ENCODE measurements around the gene SRF. TPM values are rescaled to one million over a fixed set of nuclear protein-coding genes. Genes with fewer than 3 reads are reported as not detected.

The SRF gene
- total and polyA plus RNA-seq, 2 of the 4 experiments (the other 2 are of a cell fraction), result 20.6 to 56.3 TPM

DNA sequence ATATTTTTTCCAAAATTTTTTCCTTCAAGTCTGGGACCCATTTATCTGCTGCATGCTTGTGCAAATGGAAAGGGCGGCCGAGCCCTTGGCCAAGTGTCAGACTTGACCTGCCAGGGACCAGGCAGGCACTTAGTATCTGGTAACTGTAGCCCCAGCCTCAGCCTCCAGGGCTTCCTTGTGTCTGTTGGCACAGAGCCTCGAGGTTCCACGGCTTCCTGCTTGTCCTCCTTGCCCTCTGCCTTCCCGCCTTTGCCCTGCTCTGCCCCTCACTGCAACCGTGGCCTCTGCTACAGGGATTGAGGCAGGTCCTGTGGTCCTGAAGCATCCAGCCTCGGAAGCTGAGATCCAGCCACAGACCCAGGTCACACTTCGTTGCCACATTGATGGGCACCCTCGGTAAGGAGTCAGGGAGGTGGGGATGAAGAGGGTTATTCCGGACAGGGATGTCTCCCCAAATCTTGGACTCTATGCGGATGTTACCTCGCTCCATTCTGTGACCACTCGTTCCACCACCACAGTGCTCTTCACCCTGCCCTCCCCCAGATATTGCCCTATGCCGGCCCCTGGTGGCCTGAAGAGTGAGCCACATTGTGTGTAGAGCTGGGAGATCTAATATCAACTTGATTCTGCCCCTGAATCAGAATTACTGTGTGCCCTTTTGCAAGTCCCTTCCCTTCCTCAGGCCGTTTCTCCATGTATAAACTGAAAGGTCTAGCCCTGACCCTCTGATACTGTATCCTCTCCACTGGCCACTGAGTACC, 41.5 kb upstream of the SRF start:
- Histone ChIP-seq H3K4me3 (ENCODE audit: insufficient read depth, low read depth, low read length) (no peak overlapping the region), H4K91ac (ENCODE audit: insufficient read depth, low read depth, low read length) (no peak overlapping the region), H3K9ac (ENCODE audit: low read depth, low read length) (no peak overlapping the region), H3K27me3 (ENCODE audit: control insufficient read depth, insufficient read depth, low read length) (no peaks in the 10 kb centered on the region), H2AK5ac (ENCODE audit: low read depth, low read length) (peak overlapping the region; percentile 36; the same call in 1 of the 2 replicates), H2BK5ac (ENCODE audit: low read depth, low read length, poor library complexity, severe bottlenecking) (no peak overlapping the region), H3K4ac (ENCODE audit: low read depth, low read length) (peak overlapping the region; percentile 42), H2AFZ (replicated peaks; ENCODE audit: low read length, poor library complexity) (peak overlapping the region; percentile 35), H4K20me1 (ENCODE audit: insufficient read depth, low read length) (peaks cover 49% of the 10 kb centered on the region), H3K18ac (ENCODE audit: low read depth, low read length) (no peak overlapping the region), H3K9me3 (ENCODE audit: control insufficient read depth, insufficient read depth, low read length) (no peaks in the 10 kb centered on the region), H3K27ac (ENCODE audit: insufficient read depth, low read length) (no peak overlapping the region), H2BK120ac (ENCODE audit: low read depth, low read length) (no peak overlapping the region), H3K36me3 (ENCODE audit: control insufficient read depth, insufficient read depth, low read length) (peaks cover 27% of the 10 kb centered on the region), H2BK20ac (ENCODE audit: low read depth, low read length) (no peak overlapping the region), H3K79me1 (ENCODE audit: low read depth in 1 of 2, low read length in 2 of 2) (peaks cover 24 to 57% of the 10 kb centered on the region in 2 experiments), H3K56ac (ENCODE audit: extremely low read depth, insufficient read depth, low read length) (no peak overlapping the region), H2BK15ac (ENCODE audit: low read depth, low read length) (no peak overlapping the region), H3K4me1 (ENCODE audit: control insufficient read depth, insufficient read depth, low read length) (peaks cover 26% of the 10 kb centered on the region), H3K14ac (replicated peaks; ENCODE audit: low read depth, low read length) (no peak overlapping the region), H4K5ac (ENCODE audit: low read depth, low read length) (no peak overlapping the region), H3K23ac (ENCODE audit: low read depth, low read length) (no peak overlapping the region), H3K4me2 (ENCODE audit: low read depth, low read length) (no peak overlapping the region), H2AK9ac (replicated peaks; ENCODE audit: low read depth, low read length, poor library complexity) (no peak overlapping the region), H3K9me1 (ENCODE audit: insufficient read depth, low read length) (peaks cover 10% of the 10 kb centered on the region), H4K8ac (ENCODE audit: low read depth in 2 of 2, low read length in 2 of 2) (no peak overlapping the region)
- dilution Hi-C loops (cut with HindIII; ENCODE audit: low sequenced_read_pairs, unreplicated experiment), result no loop called here
- WGBS, 2 experiments (ENCODE audit: extremely low coverage in 2 of 2, insufficient read length in 1 of 2), result 16% methylated on average over 5 of the region's 15 CpGs; no CpG with 5 or more reads in 1 of the 2 experiments
- ChIA-PET CTCF (interaction anchor here (0.8 to 1.2 kb wide), 2 partner anchors 58 to 60 kb away, joined by 3 to 4 read pairs; no protein-coding TSS in a partner anchor), POLR2A (ENCODE audit: unreplicated experiment) (no interaction called here)
- ATAC-seq (ENCODE audit: low read depth) (peak; percentile 82), DNase-seq (peak; percentile 35)
- TF ChIP-seq CHD1 (IDR thresholded peaks at IDR 0.05; ENCODE audit: low read depth, low read length) (no peak), SMC3 (IDR thresholded peaks at IDR 0.05; ENCODE audit: low read depth, low read length) (peak; percentile 96), RAD21 (IDR thresholded peaks at IDR 0.05; ENCODE audit: low read length) (peak; percentile 91)
- TF ChIP-seq, protein P1, sequence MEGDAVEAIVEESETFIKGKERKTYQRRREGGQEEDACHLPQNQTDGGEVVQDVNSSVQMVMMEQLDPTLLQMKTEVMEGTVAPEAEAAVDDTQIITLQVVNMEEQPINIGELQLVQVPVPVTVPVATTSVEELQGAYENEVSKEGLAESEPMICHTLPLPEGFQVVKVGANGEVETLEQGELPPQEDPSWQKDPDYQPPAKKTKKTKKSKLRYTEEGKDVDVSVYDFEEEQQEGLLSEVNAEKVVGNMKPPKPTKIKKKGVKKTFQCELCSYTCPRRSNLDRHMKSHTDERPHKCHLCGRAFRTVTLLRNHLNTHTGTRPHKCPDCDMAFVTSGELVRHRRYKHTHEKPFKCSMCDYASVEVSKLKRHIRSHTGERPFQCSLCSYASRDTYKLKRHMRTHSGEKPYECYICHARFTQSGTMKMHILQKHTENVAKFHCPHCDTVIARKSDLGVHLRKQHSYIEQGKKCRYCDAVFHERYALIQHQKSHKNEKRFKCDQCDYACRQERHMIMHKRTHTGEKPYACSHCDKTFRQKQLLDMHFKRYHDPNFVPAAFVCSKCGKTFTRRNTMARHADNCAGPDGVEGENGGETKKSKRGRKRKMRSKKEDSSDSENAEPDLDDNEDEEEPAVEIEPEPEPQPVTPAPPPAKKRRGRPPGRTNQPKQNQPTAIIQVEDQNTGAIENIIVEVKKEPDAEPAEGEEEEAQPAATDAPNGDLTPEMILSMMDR (conservative IDR thresholded peaks at IDR 0.05; ENCODE audit: low read depth, low read length), result peak; percentile 77
- BruUV-seq (replicated peaks), result no TSS peak
- in situ Hi-C loops (cut with MboI; ENCODE audit: low sequenced_read_pairs), result loop anchor here (5.0 kb wide), 1 partner anchor 52 kb away; the partner anchor contains the start of gene PTK7
- intact Hi-C loops (cut with micrococcal nuclease), result loop anchor here (1.0 kb wide), 1 partner anchor 59 kb away; no protein-coding TSS in a partner anchor

Measured in IMR-90 (cell line).